Measurements from ENCODE around the gene C2CD3.

- TF ChIP-seq POLR2AphosphoS5 (IDR thresholded peaks at IDR 0.05; ENCODE audit: low read depth, low read length) (no peak), REST (IDR thresholded peaks at IDR 0.05; ENCODE audit: insufficient read depth in 1 of 2, low read depth in 2 of 2, low read length in 2 of 2) (no peak), TAF1 (IDR thresholded peaks at IDR 0.05; ENCODE audit: borderline replicate concordance, insufficient read depth, low read length) (no peak), SIN3A (IDR thresholded peaks at IDR 0.05; ENCODE audit: borderline replicate concordance, insufficient read depth, low read length) (no peak), FOXP2 (optimal IDR thresholded peaks at IDR 0.05; ENCODE audit: borderline replicate concordance, extremely low read depth, extremely low read length, insufficient read depth) (no peak)
Measured at GRCh38 chr11:73991471-73992006, 179.3 kb downstream of the C2CD3 start.
